ENCODE measurements around the gene PNRC1.

GRCh38 chr6:89131599-89131998, 51.0 kb downstream of the PNRC1 start:
- no peak for TF ChIP-seq REST (IDR thresholded peaks at IDR 0.05; ENCODE audit: low read depth)
- TF ChIP-seq EGR1 (IDR thresholded peaks at IDR 0.05) = no peak
- TF ChIP-seq NFIC (IDR thresholded peaks at IDR 0.05) = no peak
- TF ChIP-seq TEAD4 (IDR thresholded peaks at IDR 0.05) = no peak
- TF ChIP-seq TAF1 (IDR thresholded peaks at IDR 0.05; ENCODE audit: low read depth) = no peak
- TF ChIP-seq ZBTB7A (IDR thresholded peaks at IDR 0.05; ENCODE audit: low read depth) = no peak
- TF ChIP-seq EP300 (IDR thresholded peaks at IDR 0.05; ENCODE audit: borderline replicate concordance) = no peak
- TF ChIP-seq FOXM1 (IDR thresholded peaks at IDR 0.05; ENCODE audit: borderline replicate concordance, low read depth) = no peak
- no peak for TF ChIP-seq USF1 (IDR thresholded peaks at IDR 0.05)
- TF ChIP-seq CEBPB (IDR thresholded peaks at IDR 0.05) = no peak
- no peak for TF ChIP-seq TCF12 (IDR thresholded peaks at IDR 0.05; ENCODE audit: low read depth)

Data from Ishikawa (cell line).